DOHH2 (cell line): Measurements from ENCODE around the gene ATP9B.

Experiments
- H3F3A ChIP-seq: fragments of 200-600 bp; sonication (generic), shearing (Covaris generic); 2 replicates; pipeline ENCODE4 v1.6.0; 2016; ENCODE audit warnings: antibody characterized with exemption, mild to moderate bottlenecking; ENCODE audit not compliant: control insufficient read depth, insufficient read depth
- H3K27ac ChIP-seq: fragments of 200-600 bp; sonication (generic); 2 replicates; pipeline ENCODE4 v1.5.1; 2014; ENCODE audit warnings: low read depth, mild to moderate bottlenecking, low read length, moderate library complexity
- H3K27me3 ChIP-seq: fragments of 200-600 bp; sonication (generic); 2 replicates; pipeline ENCODE4 v1.6.1; 2014; ENCODE audit warnings: mild to moderate bottlenecking, low read length, mixed read lengths; ENCODE audit not compliant: control insufficient read depth
- H3K36me3 ChIP-seq: fragments of 200-600 bp; sonication (generic); 2 replicates; pipeline ENCODE4 v1.6.1; 2014; ENCODE audit warnings: mild to moderate bottlenecking, low read length, moderate library complexity, mixed read lengths; ENCODE audit not compliant: control insufficient read depth
- H3K4me1 ChIP-seq: fragments of 200-600 bp; sonication (generic); 2 replicates; pipeline ENCODE4 v1.6.1; 2014; ENCODE audit warnings: mild to moderate bottlenecking, low read length, mixed read lengths; ENCODE audit not compliant: control insufficient read depth
- H3K4me2 ChIP-seq: fragments of 200-600 bp; sonication (generic); 2 replicates; pipeline ENCODE4 v1.6.0; 2014; ENCODE audit warnings: mild to moderate bottlenecking, low read length, moderate library complexity
- H3K4me3 ChIP-seq: fragments of 200-600 bp; sonication (generic); 2 replicates; pipeline ENCODE4 v1.5.1; 2014; ENCODE audit warnings: mild to moderate bottlenecking, low read length, mixed read lengths
- H3K79me2 ChIP-seq: fragments of 200-600 bp; sonication (generic); 2 replicates; pipeline ENCODE4 v1.6.1; 2014; ENCODE audit warnings: mild to moderate bottlenecking, low read length, mixed read lengths; ENCODE audit not compliant: control insufficient read depth
- H3K9me2 ChIP-seq: fragments of 200-600 bp; sonication (generic); replicated peaks from 2 replicates; pipeline ENCODE4 v1.6.1; 2014; ENCODE audit warnings: mild to moderate bottlenecking, low read length, mixed read lengths; ENCODE audit not compliant: control insufficient read depth
- H3K9me3 ChIP-seq: fragments of 200-600 bp; sonication (generic); 2 replicates; pipeline ENCODE4 v1.6.1; 2014; ENCODE audit warnings: antibody characterized with exemption, low read length, mixed read lengths; ENCODE audit not compliant: control insufficient read depth, insufficient read depth
- H4K20me1 ChIP-seq: fragments of 200-600 bp; sonication (generic); 2 replicates; pipeline ENCODE4 v1.6.0; 2014; ENCODE audit warnings: low read depth, mild to moderate bottlenecking, antibody characterized with exemption, low read length, moderate library complexity; ENCODE audit not compliant: control insufficient read depth, insufficient read depth
- CTCF ChIP-seq: fragments of 200-600 bp; sonication (generic); IDR thresholded peaks from one replicate; pipeline ENCODE4 v1.5.1; 2014; ENCODE audit warnings: antibody characterized with exemption, mild to moderate bottlenecking, low read depth, low read length; ENCODE audit not compliant: poor library complexity, severe bottlenecking
- EZH2phosphoT487 ChIP-seq: fragments of 200-600 bp; sonication (generic); IDR thresholded peaks from 2 replicates; pipeline ENCODE4 v1.6.1; 2017; ENCODE audit warnings: borderline replicate concordance, mild to moderate bottlenecking, antibody characterized with exemption, low read length, moderate library complexity, mixed read lengths

Gene ATP9B

GRCh38 chr18:79380816-79381806, 311.9 kb downstream of the ATP9B start:
- Histone ChIP-seq H3K4me2 (no peak overlapping the region), H3K36me3 (no peaks in the 10 kb centered on the region), H3K79me2 (no peaks in the 10 kb centered on the region), H3K9me2 (no peaks in the 10 kb centered on the region), H3K27me3 (no peaks in the 10 kb centered on the region), H4K20me1 (peaks cover 3% of the 10 kb centered on the region; the same call in 1 of the 2 replicates), H3K9me3 (no peaks in the 10 kb centered on the region), H3K4me1 (peaks cover 9% of the 10 kb centered on the region), H3K27ac (no peak overlapping the region), H3F3A (no peaks in the 10 kb centered on the region), H3K4me3 (no peak overlapping the region)
- peak; percentile 94 for TF ChIP-seq CTCF
- no peak for TF ChIP-seq EZH2phosphoT487

- no peaks in the 10 kb centered on the region for H3K9me3 ChIP-seq
- no peaks in the 10 kb centered on the region for H3K79me2 ChIP-seq
- no peaks in the 10 kb centered on the region for H3K36me3 ChIP-seq
- TF ChIP-seq EZH2phosphoT487 (no peak), CTCF (no peak)
- no peaks in the 10 kb centered on the region for H3F3A ChIP-seq
- H3K27me3 ChIP-seq = no peaks in the 10 kb centered on the region
- H3K4me1 ChIP-seq = peaks cover 12% of the 10 kb centered on the region
- no peak overlapping the region for H3K27ac ChIP-seq
- peaks cover 3% of the 10 kb centered on the region; the same call in 1 of the 2 replicates for H4K20me1 ChIP-seq
- no peak overlapping the region for H3K4me3 ChIP-seq
- H3K4me2 ChIP-seq = no peak overlapping the region
- no peaks in the 10 kb centered on the region for H3K9me2 ChIP-seq
Measured at GRCh38 chr18:79381811-79382311, 312.7 kb downstream of the ATP9B start.

GRCh38 chr18:79382681-79383387, 313.6 kb downstream of the ATP9B start:
- no peaks in the 10 kb centered on the region for H3K9me3 ChIP-seq
- H3K36me3 ChIP-seq = no peaks in the 10 kb centered on the region
- no peak overlapping the region for H3K27ac ChIP-seq
- TF ChIP-seq CTCF (no peak), EZH2phosphoT487 (no peak)
- H3K4me3 ChIP-seq = no peak overlapping the region
- H3K27me3 ChIP-seq = peaks cover under 1% of the 10 kb centered on the region; the same call in 1 of the 2 replicates
- H3K9me2 ChIP-seq = no peaks in the 10 kb centered on the region
- H3F3A ChIP-seq = no peaks in the 10 kb centered on the region
- no peaks in the 10 kb centered on the region for H3K79me2 ChIP-seq
- no peak overlapping the region for H3K4me2 ChIP-seq
- H4K20me1 ChIP-seq = peaks cover 3% of the 10 kb centered on the region; the same call in 1 of the 2 replicates
- H3K4me1 ChIP-seq = peaks cover 12% of the 10 kb centered on the region
